ENCODE results near the gene AGBL3.

DNA sequence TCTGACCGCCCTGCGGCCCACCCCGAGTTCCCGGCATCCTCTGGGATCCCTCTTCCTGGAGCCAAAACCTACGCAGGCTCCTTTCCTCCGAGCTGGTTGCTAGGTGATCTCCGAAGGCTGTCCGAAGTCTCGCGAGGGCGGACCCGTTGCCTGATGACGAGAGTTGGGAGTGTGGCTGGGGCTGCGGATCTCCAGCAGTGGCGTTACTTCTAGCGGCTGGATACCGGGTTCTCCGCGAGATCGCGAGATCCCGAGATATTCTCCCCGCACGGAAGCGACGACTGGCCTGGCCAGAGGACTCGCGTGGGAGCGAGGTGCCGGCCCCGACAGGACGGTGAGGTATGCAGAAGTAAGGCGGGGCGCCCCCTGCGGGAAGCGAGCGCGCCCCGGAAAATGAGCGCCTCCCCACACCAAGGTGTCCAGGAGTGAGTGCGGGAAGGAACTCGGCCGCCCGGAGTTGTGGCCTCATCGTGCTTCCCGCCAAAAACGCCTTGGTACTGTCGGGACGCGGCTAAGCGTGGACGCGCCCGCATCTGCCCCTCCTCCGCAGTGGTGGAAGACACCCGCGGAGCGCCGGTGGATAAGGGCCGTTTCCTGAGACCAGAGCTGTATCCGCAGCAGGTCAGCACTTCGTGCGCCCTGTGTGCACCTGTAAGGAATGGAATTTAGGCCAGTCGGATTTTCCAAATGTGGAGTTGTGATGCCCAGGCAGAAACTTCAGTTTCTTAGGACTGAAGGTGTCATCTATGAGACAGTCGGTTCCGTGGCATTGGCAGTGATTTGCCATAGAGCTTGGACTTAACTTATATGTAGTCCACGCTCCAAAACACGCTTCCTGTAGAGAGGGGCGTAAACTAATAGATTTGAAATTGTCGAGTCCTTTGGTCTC is at the start of gene AGBL3:
- TF ChIP-seq FOXM1 (IDR thresholded peaks at IDR 0.05; ENCODE audit: borderline replicate concordance) (no peak), ELF4 (IDR thresholded peaks at IDR 0.05) (peak; percentile 51; the same call in 1 of the 2 replicates), BHLHE40 (IDR thresholded peaks at IDR 0.05; ENCODE audit: borderline replicate concordance) (no peak), FOXK2 (IDR thresholded peaks at IDR 0.05) (no peak), TARDBP (IDR thresholded peaks at IDR 0.05) (no peak), SUZ12 (IDR thresholded peaks at IDR 0.05) (no peak), SP1 (IDR thresholded peaks at IDR 0.05) (no peak), CTBP1 (IDR thresholded peaks at IDR 0.05; ENCODE audit: borderline replicate concordance) (no peak; the same call in 1 of the 2 replicates), LEF1 (IDR thresholded peaks at IDR 0.05; ENCODE audit: borderline replicate concordance) (no peak), ARNT (IDR thresholded peaks at IDR 0.05) (no peak), HDGF (IDR thresholded peaks at IDR 0.05; ENCODE audit: borderline replicate concordance) (no peak), NFRKB (IDR thresholded peaks at IDR 0.05) (no peak)
- TF ChIP-seq, protein P1, sequence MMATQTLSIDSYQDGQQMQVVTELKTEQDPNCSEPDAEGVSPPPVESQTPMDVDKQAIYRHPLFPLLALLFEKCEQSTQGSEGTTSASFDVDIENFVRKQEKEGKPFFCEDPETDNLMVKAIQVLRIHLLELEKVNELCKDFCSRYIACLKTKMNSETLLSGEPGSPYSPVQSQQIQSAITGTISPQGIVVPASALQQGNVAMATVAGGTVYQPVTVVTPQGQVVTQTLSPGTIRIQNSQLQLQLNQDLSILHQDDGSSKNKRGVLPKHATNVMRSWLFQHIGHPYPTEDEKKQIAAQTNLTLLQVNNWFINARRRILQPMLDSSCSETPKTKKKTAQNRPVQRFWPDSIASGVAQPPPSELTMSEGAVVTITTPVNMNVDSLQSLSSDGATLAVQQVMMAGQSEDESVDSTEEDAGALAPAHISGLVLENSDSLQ (IDR thresholded peaks at IDR 0.05) = no peak

Measured in HEK293T (cell line).